HepG2 (cell line): Measurements from ENCODE around the gene PERCC1. TPM values are rescaled to one million over a fixed set of nuclear protein-coding genes. Genes with fewer than 3 reads are reported as not detected.
A peak's percentile ranks its signal among the peaks of the same experiment; 100 is the strongest.

Experiments
- CREB1 ChIP-seq, 2 experiments: fragments of 450-650 bp in 1 of 2; IDR thresholded peaks; 2 replicates each; pipeline ENCODE4 v1.6.1; 2016 to 2017; ENCODE audit warnings: control low read depth in 1 of 2, mild to moderate bottlenecking in 1 of 2, missing compliant biosample characterization in 1 of 2, missing genetic modification characterization in 1 of 2
- EED ChIP-seq: sonication (generic); formaldehyde crosslinking; IDR thresholded peaks from 2 replicates; pipeline ENCODE4 v1.5.0; 2020; ENCODE audit warnings: mild to moderate bottlenecking, missing genetic modification reagents
- FOXA3 ChIP-seq: IDR thresholded peaks from 2 replicates; pipeline ENCODE4 v1.6.1; 2016; ENCODE audit warnings: missing genetic modification reagents, missing compliant biosample characterization
- FOXK1 ChIP-seq: sonication (generic); formaldehyde crosslinking; IDR thresholded peaks from 2 replicates; pipeline ENCODE4 v1.4.0; 2020; ENCODE audit warnings: low read depth, missing genetic modification reagents, borderline replicate concordance
- HMGXB4 ChIP-seq, 2 experiments: sonication (generic) in 1 of 2; formaldehyde crosslinking in 1 of 2; IDR thresholded peaks; 2 replicates each; pipeline versions ENCODE4 v1.4.0 to v1.6.1; 2018 to 2020; ENCODE audit warnings: missing genetic modification reagents in 2 of 2, borderline replicate concordance in 1 of 2, low read depth in 1 of 2, mild to moderate bottlenecking in 1 of 2, missing biosample characterization in 1 of 2
- HOXA9 ChIP-seq: sonication (generic); formaldehyde crosslinking; IDR thresholded peaks from 2 replicates; pipeline ENCODE4 v1.8.1; 2022; ENCODE audit warnings: missing genetic modification reagents, mild to moderate bottlenecking, moderate library complexity, borderline replicate concordance
- MIER3 ChIP-seq: IDR thresholded peaks from 2 replicates; pipeline ENCODE4 v1.6.1; 2016; ENCODE audit warnings: missing compliant biosample characterization, borderline replicate concordance
- NR2F2 ChIP-seq: IDR thresholded peaks from 2 replicates; pipeline ENCODE4 v1.6.1; 2012; ENCODE audit warnings: low read depth, inconsistent platforms, borderline replicate concordance
- PAWR ChIP-seq: sonication (generic); formaldehyde crosslinking; IDR thresholded peaks from 2 replicates; pipeline ENCODE4 v1.4.0; 2020; ENCODE audit warnings: missing genetic modification reagents, mild to moderate bottlenecking, borderline replicate concordance
- PBX3 ChIP-seq: sonication (generic); formaldehyde crosslinking; IDR thresholded peaks from 2 replicates; pipeline ENCODE4 v1.8.1; 2023; ENCODE audit warnings: missing genetic modification reagents, inconsistent platforms, borderline replicate concordance
- SOX5 ChIP-seq: IDR thresholded peaks from 2 replicates; pipeline ENCODE4 v1.6.1; 2016; ENCODE audit warnings: borderline replicate concordance
- XRCC5 ChIP-seq: fragments of 200-400 bp; formaldehyde crosslinking; optimal IDR thresholded peaks from 2 replicates; pipeline ENCODE3; 2017; ENCODE audit warnings: mild to moderate bottlenecking, low read length
- ZNF20 ChIP-seq: sonication (generic); formaldehyde crosslinking; IDR thresholded peaks from 2 replicates; pipeline ENCODE4 v1.4.0; 2020; ENCODE audit warnings: mild to moderate bottlenecking, moderate library complexity, missing genetic modification reagents
- ZNF234 ChIP-seq: sonication (generic); formaldehyde crosslinking; conservative IDR thresholded peaks from 2 replicates; pipeline ENCODE4 v1.5.1; 2020; ENCODE audit warnings: mild to moderate bottlenecking, missing genetic modification reagents
- ZNF549 ChIP-seq: sonication (generic); formaldehyde crosslinking; IDR thresholded peaks from 2 replicates; pipeline ENCODE4 v1.5.0; 2020; ENCODE audit warnings: missing genetic modification reagents
- ZNF83 ChIP-seq: sonication (generic); formaldehyde crosslinking; IDR thresholded peaks from 2 replicates; pipeline ENCODE4 v1.4.0; 2020; ENCODE audit warnings: missing genetic modification reagents, mild to moderate bottlenecking, borderline replicate concordance
- ZSCAN31 ChIP-seq: sonication (generic); formaldehyde crosslinking; IDR thresholded peaks from 2 replicates; pipeline ENCODE4 v1.5.0; 2020; ENCODE audit warnings: low read depth, mild to moderate bottlenecking, missing genetic modification reagents
- polyA plus RNA-seq, 8 experiments: library from polyadenylated mRNA; depleted of rRNA in 3 of 8; stranded (reverse) in 7 of 8; unstranded in 1 of 8; fragments of >200 nt; fragmentation: Illumina TruSeq in 4 of 8; extraction: Trizol in 4 of 8; gene quantifications; 2 replicates each; pipeline versions ENCODE4 v1.2.1 to v1.2.3, GENCODE V29; 2011 to 2016; ENCODE audit warnings: low read depth in 4 of 8, missing spikeins in 1 of 8, mixed read lengths in 1 of 8; ENCODE audit not compliant: insufficient read depth in 1 of 8
- total RNA-seq, 5 experiments: library from RNA; depleted of rRNA; stranded (reverse); fragments of >200 nt; fragmentation: Illumina TruSeq; extraction: Trizol; gene quantifications; 2 replicates each; pipeline ENCODE4 v1.2.3, GENCODE V29; 2016; ENCODE audit warnings: low read depth in 1 of 5
- TF ChIP-seq, protein P1 (sequence below): sonication (generic); formaldehyde crosslinking; IDR thresholded peaks from 2 replicates; pipeline ENCODE4 v1.5.1; 2020; ENCODE audit warnings: mild to moderate bottlenecking, moderate library complexity, missing genetic modification reagents
- TF ChIP-seq, protein P2 (sequence below): sonication (generic); formaldehyde crosslinking; IDR thresholded peaks from 2 replicates; pipeline ENCODE4 v1.8.1; 2022; ENCODE audit warnings: mild to moderate bottlenecking, missing genetic modification reagents

PERCC1 gene
- total and polyA plus RNA-seq, 2 of the 13 experiments (the other 11 are each of a cell fraction or from before 2014, with no cell fraction given), result 0.15 TPM; not detected in 1

DNA sequence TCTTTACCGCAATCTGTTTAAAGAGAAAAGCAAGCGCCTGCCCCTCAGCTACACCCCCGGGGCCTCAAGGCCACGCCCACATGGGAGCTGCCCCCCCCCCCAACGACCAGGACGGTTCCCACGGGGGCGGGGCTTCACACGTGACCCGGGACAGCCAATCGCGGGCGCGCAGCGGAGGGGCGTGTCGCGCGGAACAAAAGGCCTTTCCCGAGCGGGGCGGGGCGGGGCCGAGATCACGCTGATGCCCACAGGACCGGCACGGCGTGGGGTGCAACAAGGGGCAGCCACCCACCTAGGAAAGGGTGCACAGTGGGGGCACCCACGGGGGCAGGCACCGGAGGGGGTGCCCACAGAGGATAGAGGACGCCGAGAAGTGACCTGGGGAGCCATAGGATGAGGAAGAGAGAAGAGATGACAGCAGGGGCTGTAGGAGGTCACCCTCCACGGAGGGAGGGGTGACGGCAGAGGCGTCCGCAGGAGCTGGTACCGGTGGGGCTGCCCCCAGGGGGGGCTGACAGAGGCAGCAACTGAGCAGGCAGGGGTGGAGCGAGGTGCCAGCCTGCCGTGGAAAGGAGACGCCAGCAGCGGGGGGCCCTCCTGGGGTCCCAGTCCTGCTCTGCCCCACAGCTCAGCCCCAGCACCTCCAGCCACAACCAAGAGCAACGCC is 22.6 kb upstream of the PERCC1 start (continued):
- TF ChIP-seq HMGXB4 (CRISPR knock-in tag; IDR thresholded peaks at IDR 0.05; ENCODE audit: borderline replicate concordance in 1 of 2, low read depth in 1 of 2) (peak in 1 of 2 experiments; percentile 45; a peak in 2 of 4 replicates), PBX3 (CRISPR knock-in tag) (no peak), ZNF20 (CRISPR knock-in tag) (no peak), EED (no peak), ZSCAN31 (no peak), FOXA3 (0 out of 2 replicates have a peak, but pooled peaks have one; percentile 16), CREB1 (IDR thresholded peaks at IDR 0.05) (peak; percentile 20; the same call in 1 of the 2 replicates), CREB1 (CRISPR knock-in tag; IDR thresholded peaks at IDR 0.05) (no peak), PAWR (CRISPR knock-in tag) (0 out of 2 replicates have a peak, but pooled peaks have one; percentile 34), ZNF549 (CRISPR knock-in tag) (no peak), MIER3 (CRISPR knock-in tag) (peak; percentile 36; the same call in 1 of the 2 replicates), SOX5 (CRISPR knock-in tag) (peak; percentile 62; the same call in 1 of the 2 replicates), NR2F2 (no peak), HOXA9 (CRISPR knock-in tag) (no peak), XRCC5 (peak; percentile 42), ZNF83 (CRISPR knock-in tag) (no peak), FOXK1 (peak; percentile 57; the same call in 1 of the 2 replicates), ZNF234 (CRISPR knock-in tag) (no peak)
- TF ChIP-seq, protein P1, sequence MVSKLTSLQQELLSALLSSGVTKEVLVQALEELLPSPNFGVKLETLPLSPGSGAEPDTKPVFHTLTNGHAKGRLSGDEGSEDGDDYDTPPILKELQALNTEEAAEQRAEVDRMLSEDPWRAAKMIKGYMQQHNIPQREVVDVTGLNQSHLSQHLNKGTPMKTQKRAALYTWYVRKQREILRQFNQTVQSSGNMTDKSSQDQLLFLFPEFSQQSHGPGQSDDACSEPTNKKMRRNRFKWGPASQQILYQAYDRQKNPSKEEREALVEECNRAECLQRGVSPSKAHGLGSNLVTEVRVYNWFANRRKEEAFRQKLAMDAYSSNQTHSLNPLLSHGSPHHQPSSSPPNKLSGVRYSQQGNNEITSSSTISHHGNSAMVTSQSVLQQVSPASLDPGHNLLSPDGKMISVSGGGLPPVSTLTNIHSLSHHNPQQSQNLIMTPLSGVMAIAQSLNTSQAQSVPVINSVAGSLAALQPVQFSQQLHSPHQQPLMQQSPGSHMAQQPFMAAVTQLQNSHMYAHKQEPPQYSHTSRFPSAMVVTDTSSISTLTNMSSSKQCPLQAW (CRISPR knock-in tag), result peak; percentile 55; the same call in 1 of the 2 replicates
- TF ChIP-seq, protein P2, sequence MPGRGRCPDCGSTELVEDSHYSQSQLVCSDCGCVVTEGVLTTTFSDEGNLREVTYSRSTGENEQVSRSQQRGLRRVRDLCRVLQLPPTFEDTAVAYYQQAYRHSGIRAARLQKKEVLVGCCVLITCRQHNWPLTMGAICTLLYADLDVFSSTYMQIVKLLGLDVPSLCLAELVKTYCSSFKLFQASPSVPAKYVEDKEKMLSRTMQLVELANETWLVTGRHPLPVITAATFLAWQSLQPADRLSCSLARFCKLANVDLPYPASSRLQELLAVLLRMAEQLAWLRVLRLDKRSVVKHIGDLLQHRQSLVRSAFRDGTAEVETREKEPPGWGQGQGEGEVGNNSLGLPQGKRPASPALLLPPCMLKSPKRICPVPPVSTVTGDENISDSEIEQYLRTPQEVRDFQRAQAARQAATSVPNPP (CRISPR knock-in tag), result no peak
